Cardiac fibroblast (primary cell): ENCODE measurements around the gene ACSBG1.

ENCODE experiments used
- DNase-seq, 2 donors: peaks; one replicate each; pipeline versions ENCODE4 v3.0.0 to v3.0.0-alpha.2; 2010; ENCODE audit warnings: low read depth in 2 of 2
- H3K4me3 ChIP-seq, 2 donors: replicated peaks in 1 of 2; 1 replicate in 1 of 2; 2 replicates in 1 of 2; pipeline ENCODE4 v1.5.1; 2011; ENCODE audit warnings: low read depth in 2 of 2, low read length in 2 of 2, mild to moderate bottlenecking in 2 of 2, moderate library complexity in 1 of 2
- CTCF ChIP-seq: IDR thresholded peaks from one replicate; pipeline ENCODE4 v1.5.1; 2011; ENCODE audit warnings: low read depth, mild to moderate bottlenecking, low read length, inconsistent platforms

Gene ACSBG1

GRCh38 chr15:78234515-78235040, at the start of gene ACSBG1:
TSS of gene ACSBG1 (minus strand) at chr15:78234565. CDS start at chr15:78234501, 64 bp downstream.
- no peak for DNase-seq
- no peak for TF ChIP-seq CTCF
- H3K4me3 ChIP-seq: no peak within 1 kb of the TSS

GRCh38 chr15:78282324-78282723, 48.0 kb upstream of the ACSBG1 start:
- H3K4me3 ChIP-seq: no peak overlapping the region
- no peak for TF ChIP-seq CTCF
- DNase-seq: no peak

GRCh38 chr15:78280319-78281072, 46.1 kb upstream of the ACSBG1 start:
- H3K4me3 ChIP-seq: no peak overlapping the region
- no peak for TF ChIP-seq CTCF
- DNase-seq: no peak

GRCh38 chr15:78276064-78276943, 41.9 kb upstream of the ACSBG1 start:
- no peak overlapping the region for H3K4me3 ChIP-seq
- peak in 1 of 2 donors; percentile 5 for DNase-seq
- no peak for TF ChIP-seq CTCF

GRCh38 chr15:78274994-78275393, 40.6 kb upstream of the ACSBG1 start:
- TF ChIP-seq CTCF: no peak
- H3K4me3 ChIP-seq: no peak overlapping the region
- no peak for DNase-seq

- no peak for TF ChIP-seq CTCF
- no peak for DNase-seq
- no peak overlapping the region for H3K4me3 ChIP-seq
Observed at GRCh38 chr15:78272776-78273175, 38.4 kb upstream of the ACSBG1 start.
